Right ventricle myocardium inferior (tissue), 1 donor: ENCODE results near the gene BYSL. TPM values are rescaled to one million over a fixed set of nuclear protein-coding genes. Genes with fewer than 3 reads are reported as not detected.

Source experiments
- ATAC-seq: fragments of 200-7000 bp; cut with Tn5 transposase; one replicate; pipeline ENCODE4 v1.9.1; 2020; ENCODE audit warnings: mild to moderate bottlenecking, moderate library complexity
- DNase-seq: peaks from one replicate; pipeline ENCODE4 v3.0.0; 2021; ENCODE audit errors: missing footprints
- intact Hi-C: fragments of 100-400 bp; cut with DNase I; formaldehyde crosslinking; loops from one replicate; pipeline ENCODE4 v1.11.0; 2022
- total RNA-seq: library from RNA; stranded (reverse); fragmentation: NEBNext Ultra II Directional; extraction: Animal tissue kit (Norgen Biotek cat#: 25700); gene quantifications from one replicate; pipeline ENCODE4 v1.2.1, GENCODE V29; 2021
- donor health status: DM: no; HTN: yes; CAD: no; lungs with severe emphysema.

Gene BYSL
- total RNA-seq, 1 donor from 2014 or later = 9.6 TPM

GRCh38 chr6:41965429-41966213 lies 44.3 kb downstream of the BYSL start:
- intact Hi-C loops = no loop called here
- DNase-seq = no peak
- ATAC-seq = no peak

- ATAC-seq = no peak
- DNase-seq = no peak
- intact Hi-C loops = no loop called here
Observed at GRCh38 chr6:41966214-41966920, 45.1 kb downstream of the BYSL start.

- ATAC-seq (no peak), DNase-seq (no peak)
- intact Hi-C loops = no loop called here
Observed at GRCh38 chr6:41966961-41967311, 45.6 kb downstream of the BYSL start.

GRCh38 chr6:41967312-41968287 lies 46.3 kb downstream of the BYSL start:
- intact Hi-C loops = no loop called here
- DNase-seq (no peak), ATAC-seq (no peak)

GRCh38 chr6:41970436-41970846 lies 49.1 kb downstream of the BYSL start:
- intact Hi-C loops = no loop called here
- ATAC-seq = peak; percentile 57
- DNase-seq = no peak

GRCh38 chr6:41972826-41973225 lies 51.5 kb downstream of the BYSL start:
- DNase-seq (no peak), ATAC-seq (no peak)
- intact Hi-C loops = no loop called here

- ATAC-seq (no peak), DNase-seq (no peak)
- intact Hi-C loops = no loop called here
Observed at GRCh38 chr6:41974281-41974825, 53.1 kb downstream of the BYSL start.

GRCh38 chr6:41975276-41975675 lies 54.0 kb downstream of the BYSL start:
- ATAC-seq (no peak), DNase-seq (no peak)
- intact Hi-C loops = no loop called here

GRCh38 chr6:41976794-41977484 lies 55.6 kb downstream of the BYSL start:
- intact Hi-C loops = no loop called here
- ATAC-seq = no peak
- DNase-seq = no peak

Other genes with a start within 250 kb of the BYSL start
- 39.5 TPM for gene TFEB, start 185.9 kb upstream of the BYSL start, total RNA-seq
- gene PGC, start 174.1 kb upstream of the BYSL start, total RNA-seq = not detected
- gene FRS3, start 141.6 kb upstream of the BYSL start, total RNA-seq = 5.1 TPM
- gene PRICKLE4, start 140.7 kb upstream of the BYSL start, total RNA-seq = 3.3 TPM
- 226 TPM for gene TOMM6, start 133.8 kb upstream of the BYSL start, total RNA-seq
- gene USP49, start 26.1 kb upstream of the BYSL start, total RNA-seq = 2.0 TPM
- gene MED20, start 360 bp upstream of the BYSL start, total RNA-seq = 22.9 TPM
- gene CCND3, start 20.3 kb downstream of the BYSL start, total RNA-seq = 51.5 TPM
- gene TAF8, start 129.0 kb downstream of the BYSL start, total RNA-seq = 31.5 TPM
- gene C6orf132, start 221.1 kb downstream of the BYSL start, total RNA-seq = 2.0 TPM